ENCODE measurements around the gene B3GNT3. TPM values are rescaled to one million over a fixed set of nuclear protein-coding genes. Genes with fewer than 3 reads are reported as not detected.

B3GNT3 gene
- total and polyA plus RNA-seq, 12 donors: 0.03 to 0.39 TPM; not detected in 10

GRCh38 chr19:17837972-17838371 lies 43.0 kb downstream of the B3GNT3 start:
- H3K4me3 ChIP-seq: no peak overlapping the region
- DNase-seq: no peak
- TF ChIP-seq CTCF (IDR thresholded peaks at IDR 0.05) (no peak), POLR2A (IDR thresholded peaks at IDR 0.05) (no peak)
- H3K9me3 ChIP-seq (replicated peaks in 1 of 3): no peaks in the 10 kb centered on the region
- H3K4me1 ChIP-seq (replicated peaks in 1 of 2): peaks cover 0 to 4% of the 10 kb centered on the region in 2 donors
- 80 to 96% (median 89%) methylated on average over 3 to 7 of the region's 7 CpGs for WGBS, 4 donors
- intact Hi-C loops (cut with DNase I): no loop called here
- H3K36me3 ChIP-seq (replicated peaks in 1 of 2): peaks cover 0 to 8% of the 10 kb centered on the region in 2 donors
- H3K27ac ChIP-seq: no peak overlapping the region
- no peaks in the 10 kb centered on the region for H3K27me3 ChIP-seq

GRCh38 chr19:17840019-17840418 lies 45.1 kb downstream of the B3GNT3 start:
- H3K9me3 ChIP-seq (replicated peaks in 1 of 3): no peaks in the 10 kb centered on the region
- TF ChIP-seq CTCF (IDR thresholded peaks at IDR 0.05) (no peak), POLR2A (IDR thresholded peaks at IDR 0.05) (no peak)
- intact Hi-C loops (cut with DNase I): no loop called here
- no peak overlapping the region for H3K4me3 ChIP-seq
- H3K27me3 ChIP-seq: no peaks in the 10 kb centered on the region
- WGBS, 4 donors: 80 to 89% (median 85%) methylated on average over 6 of the region's 6 CpGs
- no peak overlapping the region for H3K27ac ChIP-seq
- H3K4me1 ChIP-seq (replicated peaks in 1 of 2): peaks cover 0 to 4% of the 10 kb centered on the region in 2 donors
- H3K36me3 ChIP-seq (replicated peaks in 1 of 2): peaks cover 0 to 8% of the 10 kb centered on the region in 2 donors
- DNase-seq: no peak

GRCh38 chr19:17841371-17841809 lies 46.5 kb downstream of the B3GNT3 start:
- intact Hi-C loops (cut with DNase I): no loop called here
- H3K9me3 ChIP-seq (replicated peaks in 1 of 3): no peaks in the 10 kb centered on the region
- peaks cover 0 to 8% of the 10 kb centered on the region in 2 donors for H3K36me3 ChIP-seq (replicated peaks in 1 of 2)
- no peak overlapping the region for H3K4me3 ChIP-seq
- TF ChIP-seq CTCF (IDR thresholded peaks at IDR 0.05) (no peak), POLR2A (IDR thresholded peaks at IDR 0.05) (no peak)
- no peaks in the 10 kb centered on the region for H3K27me3 ChIP-seq
- DNase-seq: no peak
- H3K27ac ChIP-seq: peak overlapping the region in 1 of 5 donors; percentile 69
- H3K4me1 ChIP-seq (replicated peaks in 1 of 2): peaks cover 0 to 4% of the 10 kb centered on the region in 2 donors
- 30 to 51% (median 38%) methylated on average over 8 to 30 of the region's 30 CpGs for WGBS, 4 donors

GRCh38 chr19:17841810-17842662 lies 47.1 kb downstream of the B3GNT3 start:
- peak overlapping the region in 2 of 5 donors; percentile 50 to 69 for H3K27ac ChIP-seq
- no peak for TF ChIP-seq CTCF (IDR thresholded peaks at IDR 0.05)
- no peak for TF ChIP-seq POLR2A (IDR thresholded peaks at IDR 0.05)
- DNase-seq: peak; percentile 64 to 83 (median 79)
- H3K36me3 ChIP-seq (replicated peaks in 1 of 2): peaks cover 0 to 8% of the 10 kb centered on the region in 2 donors
- peak overlapping the region in 1 of 4 donors; percentile 9 for H3K4me3 ChIP-seq
- H3K27me3 ChIP-seq: no peaks in the 10 kb centered on the region
- H3K4me1 ChIP-seq (replicated peaks in 1 of 2): peaks cover 0 to 4% of the 10 kb centered on the region in 2 donors
- intact Hi-C loops (cut with DNase I): no loop called here
- H3K9me3 ChIP-seq (replicated peaks in 1 of 3): no peaks in the 10 kb centered on the region
- whole genome bisulfite sequencing, 4 donors: 26 to 46% (median 26%) methylated on average over 24 to 56 of the region's 56 CpGs
